H1 (cell line): Measurements from ENCODE around the gene SLFN12.

Experiments
- ATF2 ChIP-seq: IDR thresholded peaks from 2 replicates; pipeline ENCODE4 v1.6.1; 2012; ENCODE audit warnings: low read length, inconsistent platforms
- ATF3 ChIP-seq: IDR thresholded peaks from 2 replicates; pipeline ENCODE4 v1.6.1; 2011; ENCODE audit warnings: low read depth, mild to moderate bottlenecking, low read length; ENCODE audit not compliant: insufficient read depth
- CHD2 ChIP-seq: IDR thresholded peaks from 2 replicates; pipeline ENCODE4 v1.6.1; 2012; ENCODE audit warnings: low read length, improper control_type of control experiment
- CREB1 ChIP-seq: IDR thresholded peaks from 2 replicates; pipeline ENCODE4 v1.6.1; 2012; ENCODE audit warnings: inconsistent platforms
- CTCF ChIP-seq, 3 experiments: IDR thresholded peaks; 1 replicate in 2 of 3; 2 replicates in 1 of 3; pipeline versions ENCODE4 v1.5.1 to v1.6.1; 2011; ENCODE audit warnings: low read length in 3 of 3, mild to moderate bottlenecking in 3 of 3, inconsistent platforms in 2 of 3, low read depth in 1 of 3, moderate library complexity in 1 of 3; ENCODE audit not compliant: insufficient read depth in 1 of 3; ENCODE audit errors: control extremely low read depth in 1 of 3
- EP300 ChIP-seq, 2 experiments: IDR thresholded peaks; 1 replicate in 1 of 2; 2 replicates in 1 of 2; pipeline ENCODE4 v1.6.1; 2011 to 2012; ENCODE audit warnings: low read depth in 2 of 2, low read length in 2 of 2, mild to moderate bottlenecking in 2 of 2, borderline replicate concordance in 1 of 2, inconsistent platforms in 1 of 2, moderate library complexity in 1 of 2
- GABPA ChIP-seq: IDR thresholded peaks from 2 replicates; pipeline ENCODE4 v1.6.1; 2011; ENCODE audit warnings: mild to moderate bottlenecking, low read length, moderate library complexity, borderline replicate concordance; ENCODE audit not compliant: insufficient read depth
- KDM5A ChIP-seq: fragments of 200-600 bp; IDR thresholded peaks from 2 replicates; pipeline ENCODE4 v1.7.1; 2012; ENCODE audit warnings: mild to moderate bottlenecking, low read length, inconsistent platforms, mixed read lengths
- POLR2A ChIP-seq, 2 experiments: IDR thresholded peaks; 1 replicate in 1 of 2; 2 replicates in 1 of 2; pipeline ENCODE4 v1.6.1; 2011; ENCODE audit warnings: low read depth in 2 of 2, low read length in 2 of 2, mild to moderate bottlenecking in 2 of 2; ENCODE audit errors: control extremely low read depth in 1 of 2
- RFX5 ChIP-seq: IDR thresholded peaks from 2 replicates; pipeline ENCODE4 v1.6.1; 2011; ENCODE audit warnings: low read depth, low read length, improper control_type of control experiment, borderline replicate concordance
- TAF7 ChIP-seq: optimal IDR thresholded peaks from 2 replicates; pipeline ENCODE3; 2011; ENCODE audit warnings: low read depth, mild to moderate bottlenecking, inconsistent platforms, low read length, moderate library complexity, borderline replicate concordance
- YY1 ChIP-seq: IDR thresholded peaks from 2 replicates; pipeline ENCODE4 v1.6.1; 2011; ENCODE audit warnings: low read depth, mild to moderate bottlenecking, low read length

GRCh38 chr17:35407531-35407930 is 24.8 kb downstream of the SLFN12 start:
- no peak for TF ChIP-seq CTCF (IDR thresholded peaks at IDR 0.05; ENCODE audit: control extremely low read depth in 1 of 3, insufficient read depth in 1 of 3, low read depth in 1 of 3, low read length in 3 of 3)
- TF ChIP-seq TAF7: no peak
- no peak for TF ChIP-seq ATF3
- no peak for TF ChIP-seq CREB1
- TF ChIP-seq POLR2A (IDR thresholded peaks at IDR 0.05; ENCODE audit: control extremely low read depth in 1 of 2, low read depth in 2 of 2, low read length in 2 of 2): no peak
- no peak for TF ChIP-seq KDM5A
- no peak for TF ChIP-seq CHD2
- no peak for TF ChIP-seq GABPA
- no peak for TF ChIP-seq ATF2
- no peak for TF ChIP-seq EP300 (IDR thresholded peaks at IDR 0.05; ENCODE audit: borderline replicate concordance in 1 of 2, low read depth in 2 of 2, low read length in 2 of 2)
- no peak for TF ChIP-seq YY1
- no peak for TF ChIP-seq RFX5
